ENCODE measurements around the gene GEMIN7.

The GEMIN7 gene

DNA sequence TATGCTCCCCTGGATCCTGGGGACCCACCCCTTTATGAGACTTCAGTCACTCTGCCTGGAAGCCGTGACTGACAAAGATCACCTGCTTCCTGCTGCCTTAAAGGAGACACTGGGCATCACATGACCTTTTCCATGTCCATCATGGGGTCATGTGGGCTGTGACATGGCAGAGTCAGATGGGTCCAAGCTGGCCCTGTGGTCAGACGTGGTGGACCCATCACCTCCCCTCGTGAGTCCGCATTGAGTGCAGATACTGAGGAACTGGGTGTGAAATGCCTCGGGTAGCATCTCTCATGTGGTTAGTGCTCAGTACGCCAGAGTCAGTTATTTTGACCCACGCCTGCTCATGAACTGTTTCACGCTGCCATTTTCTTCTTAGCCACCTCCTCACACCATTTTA, 54.6 kb downstream of the GEMIN7 start:
- DNase-seq: no peak

- DNase-seq: no peak
These were observed 56.3 kb downstream of the GEMIN7 start for GRCh38 chr19:45135176-45135885.

DNA sequence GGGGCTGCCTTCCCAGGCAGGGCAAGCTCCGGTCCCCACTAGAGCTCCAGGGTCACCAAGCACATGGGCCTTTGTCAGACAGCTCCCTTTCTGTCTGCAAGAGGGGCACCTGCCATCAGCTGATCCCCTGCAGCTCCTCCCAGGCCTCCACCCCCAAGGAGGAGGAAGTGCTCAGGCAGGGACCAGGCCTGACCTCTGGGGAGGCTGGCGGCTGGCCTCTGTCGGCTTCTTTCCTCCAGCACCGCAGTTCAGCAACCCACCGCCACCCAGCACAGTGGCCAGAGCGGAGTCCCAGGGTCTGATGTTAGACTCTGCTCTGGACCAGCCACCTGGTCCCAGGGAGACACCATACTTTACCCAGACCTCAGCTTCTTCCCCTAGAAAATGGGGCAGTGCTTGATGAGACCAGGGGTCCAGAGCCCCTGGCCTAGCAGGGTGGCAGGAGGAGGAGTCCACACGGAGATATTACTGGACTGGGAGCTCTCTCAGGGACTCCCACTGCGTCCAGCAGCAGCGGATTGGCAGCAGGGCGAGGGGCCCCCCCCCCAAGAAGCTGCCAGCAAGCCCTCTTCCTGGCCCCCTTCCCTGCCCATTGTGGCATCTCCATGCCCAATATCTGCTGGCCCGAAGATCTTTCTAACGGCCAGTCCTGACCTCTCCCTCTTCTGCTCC, 57.6 kb downstream of the GEMIN7 start:
- no peak for DNase-seq

DNA sequence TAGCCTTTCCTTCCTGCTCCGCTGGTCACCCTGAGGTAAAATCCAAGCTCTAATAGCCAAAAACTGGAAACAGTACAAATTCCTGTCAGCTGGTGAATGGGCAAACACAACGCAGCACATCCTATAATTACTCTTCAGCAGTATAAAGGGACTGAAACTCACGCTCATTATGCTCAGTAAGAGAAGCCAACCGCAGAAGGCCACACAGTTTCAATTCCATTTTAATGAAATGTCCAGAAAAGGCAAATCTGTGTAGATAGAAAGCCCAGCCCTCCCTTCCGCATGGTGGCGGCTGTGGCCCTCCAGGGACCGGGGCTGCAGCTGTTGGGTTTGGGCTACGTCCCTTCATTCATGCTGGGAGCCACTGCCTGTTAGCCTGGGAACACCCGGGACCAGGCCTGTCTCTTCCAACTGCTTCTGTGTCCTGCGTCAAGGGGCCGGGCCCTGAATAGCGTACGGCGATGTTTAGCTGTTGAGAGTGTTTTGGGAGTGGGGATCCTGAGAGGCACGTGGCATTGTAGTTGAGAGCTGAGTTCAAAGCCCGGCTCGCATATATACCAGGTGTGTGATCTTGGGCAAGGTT, 58.2 kb downstream of the GEMIN7 start:
- no peak for DNase-seq

GRCh38 chr19:45138303-45138751, 59.3 kb downstream of the GEMIN7 start:
- DNase-seq: no peak

GRCh38 chr19:45139286-45140143, 60.5 kb downstream of the GEMIN7 start:
- no peak for DNase-seq

- no peak for DNase-seq
These were observed 61.1 kb downstream of the GEMIN7 start for GRCh38 chr19:45140144-45140503.

- DNase-seq: no peak
These were observed 61.5 kb downstream of the GEMIN7 start for GRCh38 chr19:45140533-45140932.

Data from CD4-positive, alpha-beta T cell treated with Interferon alpha-2 for 1 hour (primary cell).